Breast epithelium (tissue), 3 donors: ENCODE data around the gene C19orf53.

Source experiments
- CTCF ChIP-seq, 3 donors: fragments of 450-650 bp; IDR thresholded peaks; one replicate each; pipeline ENCODE4 v1.5.1; 2016 to 2017; ENCODE audit warnings: antibody characterized with exemption in 3 of 3, mild to moderate bottlenecking in 3 of 3, moderate library complexity in 3 of 3
- POLR2A ChIP-seq: fragments of 450-650 bp; IDR thresholded peaks from one replicate; pipeline ENCODE4 v1.6.1; 2016; ENCODE audit warnings: antibody characterized with exemption, mild to moderate bottlenecking, moderate library complexity
- POLR2AphosphoS5 ChIP-seq, 3 donors: sonication (generic); formaldehyde crosslinking; IDR thresholded peaks; one replicate each; pipeline ENCODE4 v1.6.1; 2017; ENCODE audit warnings: antibody characterized with exemption in 3 of 3

GRCh38 chr19:13783565-13784500, 9.6 kb downstream of the C19orf53 start:
- no peak for TF ChIP-seq POLR2AphosphoS5 (IDR thresholded peaks at IDR 0.05)
- TF ChIP-seq CTCF (IDR thresholded peaks at IDR 0.05): no peak
- TF ChIP-seq POLR2A: no peak
